ENCODE measurements around the gene S1PR3. TPM values are rescaled to one million over a fixed set of nuclear protein-coding genes. Genes with fewer than 3 reads are reported as not detected.

The S1PR3 gene
- total and polyA plus RNA-seq, 9 donors: 1.9 to 18.5 (median 5.9) TPM

GRCh38 chr9:88994469-88995199 is 3.4 kb downstream of the S1PR3 start:
- Histone ChIP-seq H3K27ac (no peak overlapping the region), H3K36me3 (no peaks in the 10 kb centered on the region), H3K9me3 (no peaks in the 10 kb centered on the region), H3K4me3 (no peak overlapping the region), H3K27me3 (no peaks in the 10 kb centered on the region), H3K4me1 (ENCODE audit: insufficient read depth) (peaks cover 12% of the 10 kb centered on the region)
- 15 to 23% (median 15%) methylated on average over 9 of the region's 9 CpGs for WGBS, 3 donors
- TF ChIP-seq CTCF (IDR thresholded peaks at IDR 0.05) (no peak), POLR2A (IDR thresholded peaks at IDR 0.05) (no peak), EP300 (IDR thresholded peaks at IDR 0.05) (no peak)
- intact Hi-C loops (cut with DNase I): loop anchor here in 1 of 4 donors (5.0 kb wide), 1 partner anchor 392 kb away; no protein-coding TSS in a partner anchor
- DNase-seq: no peak

GRCh38 chr9:88995200-88995577 is 3.9 kb downstream of the S1PR3 start:
- no peak for DNase-seq
- TF ChIP-seq CTCF (IDR thresholded peaks at IDR 0.05): no peak
- TF ChIP-seq EP300 (IDR thresholded peaks at IDR 0.05): no peak
- no peak for TF ChIP-seq POLR2A (IDR thresholded peaks at IDR 0.05)
- Histone ChIP-seq H3K27ac (no peak overlapping the region), H3K9me3 (no peaks in the 10 kb centered on the region), H3K4me1 (ENCODE audit: insufficient read depth) (peaks cover 12% of the 10 kb centered on the region), H3K27me3 (no peaks in the 10 kb centered on the region), H3K4me3 (no peak overlapping the region), H3K36me3 (no peaks in the 10 kb centered on the region)
- intact Hi-C loops (cut with DNase I): loop anchor here in 1 of 4 donors (5.0 kb wide), 1 partner anchor 393 kb away; no protein-coding TSS in a partner anchor
- 9 to 11% (median 9%) methylated on average over 6 of the region's 6 CpGs for WGBS, 3 donors

GRCh38 chr9:88995627-88996026 is 4.4 kb downstream of the S1PR3 start:
- H3K4me1 ChIP-seq (ENCODE audit: insufficient read depth): peaks cover 12% of the 10 kb centered on the region
- TF ChIP-seq EP300 (IDR thresholded peaks at IDR 0.05) (no peak), POLR2A (IDR thresholded peaks at IDR 0.05) (no peak), CTCF (IDR thresholded peaks at IDR 0.05) (no peak)

GRCh38 chr9:88996046-88996920 is 5.0 kb downstream of the S1PR3 start:
- Histone ChIP-seq H3K9me3 (no peaks in the 10 kb centered on the region), H3K27me3 (no peaks in the 10 kb centered on the region), H3K36me3 (no peaks in the 10 kb centered on the region), H3K4me1 (ENCODE audit: insufficient read depth) (peaks cover 14% of the 10 kb centered on the region), H3K4me3 (no peak overlapping the region), H3K27ac (no peak overlapping the region)
- WGBS, 3 donors: 95 to 97% (median 96%) methylated on average over 14 of the region's 14 CpGs
- DNase-seq: no peak
- TF ChIP-seq POLR2A (IDR thresholded peaks at IDR 0.05) (no peak), EP300 (IDR thresholded peaks at IDR 0.05) (no peak), CTCF (IDR thresholded peaks at IDR 0.05) (no peak)
- intact Hi-C loops (cut with DNase I): loop anchor here in 1 of 4 donors (5.0 kb wide), 1 partner anchor 394 kb away; no protein-coding TSS in a partner anchor

More at GRCh38 chr9:88995627-88996026, 4.4 kb downstream of the S1PR3 start:
- Histone ChIP-seq H3K27me3 (no peaks in the 10 kb centered on the region), H3K9me3 (no peaks in the 10 kb centered on the region), H3K36me3 (no peaks in the 10 kb centered on the region), H3K27ac (no peak overlapping the region), H3K4me3 (no peak overlapping the region)
- DNase-seq: no peak
- intact Hi-C loops (cut with DNase I): loop anchor here in 1 of 4 donors (5.0 kb wide), 1 partner anchor 393 kb away; no protein-coding TSS in a partner anchor
- 80 to 89% (median 84%) methylated on average over 6 of the region's 6 CpGs for WGBS, 3 donors

All from ovary (tissue), 9 donors.